Glutamatergic neuron (in vitro differentiated cells): ENCODE data around the gene DUS4L. TPM values are rescaled to one million over a fixed set of nuclear protein-coding genes. Genes with fewer than 3 reads are reported as not detected.
"Not testable (repeated sequence)": the region's sequence is repeated elsewhere in the genome, so short reads cannot be mapped to it uniquely, and the experiment has no call there.

Source experiments
- DNase-seq: peaks from one replicate; pipeline ENCODE4 v3.0.0; 2022
- H3K27ac Mint-ChIP-seq: one replicate; pipeline ENCODE4 v1.8.0; 2020; ENCODE audit warnings: mild to moderate bottlenecking, mixed read lengths, inconsistent platforms; ENCODE audit not compliant: unreplicated experiment
- H3K27me3 Mint-ChIP-seq: one replicate; pipeline ENCODE4 v1.8.0; 2020; ENCODE audit warnings: mild to moderate bottlenecking, moderate library complexity, mixed read lengths, inconsistent platforms; ENCODE audit not compliant: unreplicated experiment
- H3K36me3 Mint-ChIP-seq: one replicate; pipeline ENCODE4 v1.8.0; 2020; ENCODE audit warnings: mild to moderate bottlenecking, mixed read lengths, inconsistent platforms; ENCODE audit not compliant: unreplicated experiment
- H3K4me1 Mint-ChIP-seq: one replicate; pipeline ENCODE4 v1.8.0; 2020; ENCODE audit warnings: mild to moderate bottlenecking, low read depth, mixed read lengths, inconsistent platforms; ENCODE audit not compliant: unreplicated experiment
- H3K4me3 Mint-ChIP-seq: one replicate; pipeline ENCODE4 v1.8.0; 2020; ENCODE audit warnings: mild to moderate bottlenecking, mixed read lengths, inconsistent platforms; ENCODE audit not compliant: unreplicated experiment
- H3K9me3 Mint-ChIP-seq: one replicate; pipeline ENCODE4 v1.8.0; 2020; ENCODE audit warnings: mild to moderate bottlenecking, moderate library complexity, mixed read lengths, inconsistent platforms; ENCODE audit not compliant: unreplicated experiment
- total RNA-seq: library from RNA; stranded (reverse); fragmentation: NEBNext Ultra II Directional; extraction: Animal tissue kit (Norgen Biotek cat#: 25700); gene quantifications from one replicate; pipeline ENCODE4 v1.2.1, GENCODE V29; 2021; ENCODE audit not compliant: unreplicated experiment
- TF ChIP-seq, protein P1 (sequence below): fragments of 200-600 bp; sonication (generic); IDR thresholded peaks from one replicate; pipeline ENCODE4 v1.5.0; 2021; ENCODE audit not compliant: partially characterized antibody, unreplicated experiment

Gene DUS4L
- total RNA-seq, 1 donor from 2014 or later, result 11.5 TPM

DNA sequence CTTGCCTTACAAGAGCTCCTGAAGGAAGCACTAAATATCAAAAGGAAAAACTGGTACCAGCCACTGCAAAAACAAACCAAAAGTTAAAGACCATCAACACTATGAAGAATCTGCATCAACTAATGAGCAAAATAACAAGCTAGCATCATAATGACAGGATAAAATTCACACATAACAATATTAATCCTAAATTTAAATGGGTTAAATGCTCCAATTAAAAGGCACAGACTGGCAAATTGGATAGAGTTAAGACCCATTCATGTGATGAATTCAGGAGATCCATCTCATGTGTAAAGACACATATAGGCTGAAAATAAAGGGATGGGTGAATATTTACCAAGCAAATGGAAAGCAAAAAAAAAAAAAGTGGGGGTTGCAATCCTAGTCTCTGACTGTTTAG, 29.6 kb upstream of the DUS4L start:
- Mint-ChIP-seq H3K36me3 (peaks cover 15% of the 10 kb centered on the region), H3K4me3 (no peak overlapping the region), H3K27ac (no peak overlapping the region), H3K4me1 (no peaks in the 10 kb centered on the region), H3K9me3 (peaks cover 8% of the 10 kb centered on the region), H3K27me3 (peaks cover 2% of the 10 kb centered on the region)
- DNase-seq, result no peak
- TF ChIP-seq, protein P1, sequence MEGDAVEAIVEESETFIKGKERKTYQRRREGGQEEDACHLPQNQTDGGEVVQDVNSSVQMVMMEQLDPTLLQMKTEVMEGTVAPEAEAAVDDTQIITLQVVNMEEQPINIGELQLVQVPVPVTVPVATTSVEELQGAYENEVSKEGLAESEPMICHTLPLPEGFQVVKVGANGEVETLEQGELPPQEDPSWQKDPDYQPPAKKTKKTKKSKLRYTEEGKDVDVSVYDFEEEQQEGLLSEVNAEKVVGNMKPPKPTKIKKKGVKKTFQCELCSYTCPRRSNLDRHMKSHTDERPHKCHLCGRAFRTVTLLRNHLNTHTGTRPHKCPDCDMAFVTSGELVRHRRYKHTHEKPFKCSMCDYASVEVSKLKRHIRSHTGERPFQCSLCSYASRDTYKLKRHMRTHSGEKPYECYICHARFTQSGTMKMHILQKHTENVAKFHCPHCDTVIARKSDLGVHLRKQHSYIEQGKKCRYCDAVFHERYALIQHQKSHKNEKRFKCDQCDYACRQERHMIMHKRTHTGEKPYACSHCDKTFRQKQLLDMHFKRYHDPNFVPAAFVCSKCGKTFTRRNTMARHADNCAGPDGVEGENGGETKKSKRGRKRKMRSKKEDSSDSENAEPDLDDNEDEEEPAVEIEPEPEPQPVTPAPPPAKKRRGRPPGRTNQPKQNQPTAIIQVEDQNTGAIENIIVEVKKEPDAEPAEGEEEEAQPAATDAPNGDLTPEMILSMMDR, result no peak

DNA sequence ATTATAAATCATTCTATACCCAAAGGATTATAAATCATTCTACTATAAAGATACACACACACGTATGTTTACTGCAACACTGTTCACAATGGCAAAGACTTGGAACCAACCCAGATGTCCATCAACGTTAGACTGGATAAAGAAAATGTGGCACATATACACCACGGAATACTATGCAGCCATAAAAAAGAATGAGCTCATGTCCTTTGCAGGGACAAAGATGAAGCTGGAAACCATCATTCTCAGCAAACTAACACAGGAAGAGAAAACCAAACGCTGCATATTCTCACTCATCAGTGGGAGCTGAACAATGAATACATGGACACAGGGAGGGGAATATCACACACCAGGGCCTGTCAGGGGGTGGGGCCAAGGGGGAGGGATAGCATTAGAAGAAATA, 26.5 kb upstream of the DUS4L start:
- not testable (repeated sequence) for H3K27ac Mint-ChIP-seq, H3K27me3 Mint-ChIP-seq, H3K4me1 Mint-ChIP-seq, H3K4me3 Mint-ChIP-seq, DNase-seq, H3K9me3 Mint-ChIP-seq
- H3K36me3 Mint-ChIP-seq, result peaks cover 15% of the 10 kb centered on the region

- Mint-ChIP-seq H3K9me3 (peaks cover 8% of the 10 kb centered on the region), H3K27ac (no peak overlapping the region), H3K36me3 (peaks cover 18% of the 10 kb centered on the region), H3K4me3 (no peak overlapping the region), H3K4me1 (no peaks in the 10 kb centered on the region), H3K27me3 (peaks cover 2% of the 10 kb centered on the region)
- TF ChIP-seq, protein P1, result no peak
- no peak for DNase-seq
Observed at GRCh38 chr7:107538001-107538400, 25.8 kb upstream of the DUS4L start.

DNA sequence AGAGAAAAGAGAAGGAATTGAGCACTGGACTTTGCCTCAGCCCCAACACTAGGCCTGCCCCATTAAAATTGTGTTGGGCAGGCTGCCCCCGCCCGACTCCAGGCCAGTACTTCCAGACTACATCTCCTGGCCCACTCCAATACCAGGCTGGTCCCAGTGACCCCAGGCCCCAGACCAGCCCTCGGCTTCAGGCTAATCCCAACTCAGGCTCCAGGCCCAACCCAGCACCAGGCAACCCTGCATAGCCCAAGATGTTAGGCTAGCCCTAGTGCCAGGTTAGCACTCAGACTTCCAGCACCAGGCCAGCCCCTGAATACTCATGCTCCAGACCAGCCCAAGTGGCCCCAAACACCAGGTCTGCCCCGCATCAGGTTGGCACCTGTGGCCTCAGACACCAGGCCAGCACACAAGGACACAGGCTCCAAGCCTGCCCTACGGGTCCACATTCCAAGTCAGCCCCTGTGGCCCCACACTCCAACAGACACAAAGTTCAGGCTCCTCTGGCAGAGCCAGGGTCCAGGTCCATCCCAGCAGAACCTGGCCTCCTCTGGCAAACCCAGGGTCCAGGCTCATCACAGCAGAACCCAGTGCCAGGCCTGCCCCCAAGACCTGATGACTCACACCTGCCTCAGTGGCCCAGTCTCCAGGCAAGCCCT, 20.3 kb upstream of the DUS4L start:
- Mint-ChIP-seq H3K27me3 (no peaks in the 10 kb centered on the region), H3K27ac (no peak overlapping the region), H3K9me3 (peaks cover 4% of the 10 kb centered on the region), H3K4me3 (no peak overlapping the region), H3K36me3 (peaks cover 30% of the 10 kb centered on the region), H3K4me1 (no peaks in the 10 kb centered on the region)
- TF ChIP-seq, protein P1, result no peak
- no peak for DNase-seq

DNA sequence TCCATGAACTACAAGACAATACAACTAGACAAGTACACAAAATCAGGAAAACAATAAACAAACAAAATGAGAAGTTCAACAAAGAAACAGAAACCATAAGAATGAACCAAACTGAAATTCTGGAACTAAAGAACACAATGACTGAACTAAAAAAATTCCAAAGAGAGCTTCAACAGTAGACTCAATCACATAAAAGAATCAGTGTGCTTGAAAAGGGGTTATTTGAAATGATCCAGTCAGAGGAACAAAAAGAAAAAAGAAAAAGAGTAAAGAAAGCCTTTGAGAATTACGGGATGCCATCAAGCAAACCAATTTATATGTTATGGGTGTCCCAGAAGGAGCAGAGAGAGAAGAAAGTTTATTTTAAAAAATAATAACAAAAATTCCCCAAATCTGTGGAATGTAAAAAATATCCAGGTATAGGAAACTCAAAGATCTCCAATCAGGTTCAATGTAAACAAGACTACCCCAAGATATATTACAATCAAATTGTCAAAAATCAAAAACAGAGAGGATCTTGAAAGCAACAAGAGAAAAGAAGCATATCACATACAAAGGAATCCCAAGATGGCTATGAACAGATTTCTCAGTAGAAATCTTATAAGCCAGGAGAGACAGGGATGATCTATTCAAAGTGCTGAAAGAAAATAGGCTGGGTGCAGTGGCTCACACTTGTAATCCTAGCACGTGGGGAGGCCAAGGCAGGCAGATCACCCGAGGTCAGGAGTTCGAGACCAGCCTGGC, 18.8 kb upstream of the DUS4L start:
- TF ChIP-seq, protein P1, result no peak
- Mint-ChIP-seq H3K4me1 (no peaks in the 10 kb centered on the region), H3K9me3 (peaks cover 4% of the 10 kb centered on the region), H3K36me3 (peaks cover 30% of the 10 kb centered on the region), H3K27me3 (no peaks in the 10 kb centered on the region), H3K4me3 (no peak overlapping the region), H3K27ac (no peak overlapping the region)
- DNase-seq, result no peak
